ENCODE data around the gene HBEGF. TPM values are rescaled to one million over a fixed set of nuclear protein-coding genes. Genes with fewer than 3 reads are reported as not detected.

HBEGF gene
- total RNA-seq, 1 experiment from 2014 or later, result 12.3 TPM

GRCh38 chr5:140342896-140343295 lies 3.5 kb downstream of the HBEGF start:
- Histone ChIP-seq H2AFZ (ENCODE audit: low read depth, low read length, poor library complexity, severe bottlenecking) (no peak overlapping the region), H3K4me2 (ENCODE audit: low read length) (no peak overlapping the region), H3K4me3 (replicated peaks in 1 of 2; ENCODE audit: low read depth in 1 of 2, low read length in 2 of 2) (no peak overlapping the region), H3K27ac (ENCODE audit: low read depth, low read length) (no peak overlapping the region), H3K36me3 (ENCODE audit: control insufficient read depth in 1 of 2, insufficient read depth in 2 of 2, low read length in 2 of 2) (peaks cover 0 to 8% of the 10 kb centered on the region in 2 experiments; a peak in 1 of 4 replicates), H3K27me3 (ENCODE audit: insufficient read depth, low read length) (no peaks in the 10 kb centered on the region), H3K9ac (ENCODE audit: low read length) (no peak overlapping the region), H3K79me2 (ENCODE audit: insufficient read depth, low read length) (no peaks in the 10 kb centered on the region), H3K9me3 (ENCODE audit: control insufficient read depth in 1 of 2, insufficient read depth in 1 of 2, low read depth in 1 of 2, low read length in 2 of 2) (no peaks in the 10 kb centered on the region), H3K9me2 (ENCODE audit: insufficient read depth) (no peaks in the 10 kb centered on the region), H3K4me1 (ENCODE audit: control insufficient read depth in 1 of 2, insufficient read depth in 2 of 2, low read length in 2 of 2) (peaks cover 22 to 32% of the 10 kb centered on the region in 2 experiments), H4K20me1 (ENCODE audit: insufficient read depth) (no peaks in the 10 kb centered on the region)
- no peak for ATAC-seq
- TF ChIP-seq SRF (IDR thresholded peaks at IDR 0.05; ENCODE audit: low read depth) (no peak), ZBTB33 (IDR thresholded peaks at IDR 0.05; ENCODE audit: extremely low read depth, insufficient replicate concordance, low read length) (no peak), SP1 (IDR thresholded peaks at IDR 0.05; ENCODE audit: low read depth) (no peak), EZH2phosphoT487 (IDR thresholded peaks at IDR 0.05; ENCODE audit: borderline replicate concordance) (no peak), ZNF274 (IDR thresholded peaks at IDR 0.05; ENCODE audit: low read depth, low read length) (no peak), POLR2AphosphoS5 (IDR thresholded peaks at IDR 0.05; ENCODE audit: low read depth, low read length) (no peak), RAD21 (IDR thresholded peaks at IDR 0.05; ENCODE audit: low read depth) (no peak)
- BruUV-seq (replicated peaks), result no TSS peak
- intact Hi-C loops (cut with micrococcal nuclease), result no loop called here
- POLR2A ChIA-PET, result no interaction called here
- RAD21 ChIA-PET (ENCODE audit: low non-redundant PET in 1 of 2, low total read pairs in 2 of 2, uncharacterized antibody in 2 of 2, unreplicated experiment in 2 of 2), result no interaction called here
- CTCF ChIA-PET, result no interaction called here
- no peak for DNase-seq (ENCODE audit: low read depth, low spot score)

GRCh38 chr5:140342287-140342686 lies 4.1 kb downstream of the HBEGF start:
- H3K9ac ChIP-seq (ENCODE audit: low read length), result no peak overlapping the region
- no peak for DNase-seq (ENCODE audit: low read depth, low spot score)
- ChIA-PET CTCF (no interaction called here), POLR2A (no interaction called here), RAD21 (ENCODE audit: low non-redundant PET in 1 of 2, low total read pairs in 2 of 2, uncharacterized antibody in 2 of 2, unreplicated experiment in 2 of 2) (no interaction called here)
- H3K9me2 ChIP-seq (ENCODE audit: insufficient read depth), result no peaks in the 10 kb centered on the region
- no peak overlapping the region for H3K4me3 ChIP-seq (replicated peaks in 1 of 2; ENCODE audit: low read depth in 1 of 2, low read length in 2 of 2)
- no peak overlapping the region for H3K4me2 ChIP-seq (ENCODE audit: low read length)
- ATAC-seq, result no peak
- H3K36me3 ChIP-seq (ENCODE audit: control insufficient read depth in 1 of 2, insufficient read depth in 2 of 2, low read length in 2 of 2), result peaks cover 0 to 8% of the 10 kb centered on the region in 2 experiments; a peak in 1 of 4 replicates
- BruUV-seq (replicated peaks), result no TSS peak
- H3K27me3 ChIP-seq (ENCODE audit: insufficient read depth, low read length), result no peaks in the 10 kb centered on the region
- H3K27ac ChIP-seq (ENCODE audit: low read depth, low read length), result no peak overlapping the region
- H2AFZ ChIP-seq (ENCODE audit: low read depth, low read length, poor library complexity, severe bottlenecking), result no peak overlapping the region
- H3K79me2 ChIP-seq (ENCODE audit: insufficient read depth, low read length), result no peaks in the 10 kb centered on the region
- intact Hi-C loops (cut with micrococcal nuclease), result no loop called here
- no peaks in the 10 kb centered on the region for H3K9me3 ChIP-seq (ENCODE audit: control insufficient read depth in 1 of 2, insufficient read depth in 1 of 2, low read depth in 1 of 2, low read length in 2 of 2)
- H3K4me1 ChIP-seq (ENCODE audit: control insufficient read depth in 1 of 2, insufficient read depth in 2 of 2, low read length in 2 of 2), result peaks cover 18 to 26% of the 10 kb centered on the region in 2 experiments
- no peaks in the 10 kb centered on the region for H4K20me1 ChIP-seq (ENCODE audit: insufficient read depth)
- TF ChIP-seq EZH2phosphoT487 (IDR thresholded peaks at IDR 0.05; ENCODE audit: borderline replicate concordance) (no peak), ELF1 (IDR thresholded peaks at IDR 0.05; ENCODE audit: borderline replicate concordance, low read depth) (no peak), JUND (IDR thresholded peaks at IDR 0.05) (no peak), ZNF274 (IDR thresholded peaks at IDR 0.05; ENCODE audit: low read depth, low read length) (no peak), MAX (IDR thresholded peaks at IDR 0.05) (no peak), CTCF (IDR thresholded peaks at IDR 0.05 in 2 of 3, conservative IDR thresholded peaks at IDR 0.05 in 1 of 3; ENCODE audit: borderline replicate concordance in 1 of 3, insufficient read depth in 1 of 3, low read depth in 2 of 3, low read length in 2 of 3) (no peak), REST (IDR thresholded peaks at IDR 0.05; ENCODE audit: low read depth) (no peak), SRF (IDR thresholded peaks at IDR 0.05; ENCODE audit: low read depth) (no peak), POLR2A (IDR thresholded peaks at IDR 0.05; ENCODE audit: borderline replicate concordance, extremely low read depth, insufficient read depth, insufficient read length) (no peak)
